ENCODE measurements around the gene SERP2. TPM values are rescaled to one million over a fixed set of nuclear protein-coding genes. Genes with fewer than 3 reads are reported as not detected.

The SERP2 gene
- total and polyA plus RNA-seq, 9 of the 15 experiments (the other 6 are each of a cell fraction or from before 2014, with no cell fraction given): 0.13 TPM; not detected in 8

- Histone ChIP-seq H3K36me3 (ENCODE audit: control insufficient read depth, insufficient read depth, low read length) (no peaks in the 10 kb centered on the region), H3K4me1 (replicated peaks in 1 of 2; ENCODE audit: control insufficient read depth in 2 of 2, insufficient read depth in 2 of 2, low read length in 2 of 2) (peaks cover 2 to 3% of the 10 kb centered on the region in 2 experiments; a peak in 3 of 5 replicates), H3K4me2 (ENCODE audit: insufficient read depth, low read length) (no peak overlapping the region), H3K9me3 (replicated peaks; ENCODE audit: control insufficient read depth, insufficient read depth, low read depth, low read length) (no peaks in the 10 kb centered on the region), H3K4me3 (no peak overlapping the region), H3K9me1 (ENCODE audit: control insufficient read depth, insufficient read depth, low read length) (no peaks in the 10 kb centered on the region), H3K27me3 (ENCODE audit: control insufficient read depth in 2 of 2, insufficient read depth in 2 of 2, low read length in 2 of 2) (no peaks in the 10 kb centered on the region), H2AFZ (ENCODE audit: low read depth, low read length) (no peak overlapping the region), H3K9ac (ENCODE audit: insufficient read depth in 1 of 2, low read depth in 2 of 2, low read length in 2 of 2) (no peak overlapping the region), H3K79me2 (ENCODE audit: control insufficient read depth, insufficient read depth, low read length) (no peaks in the 10 kb centered on the region), H3K27ac (ENCODE audit: extremely low read depth, low read depth, low read length) (no peak overlapping the region), H4K20me1 (replicated peaks; ENCODE audit: control insufficient read depth, insufficient read depth, low read length) (no peaks in the 10 kb centered on the region)
- CTCF ChIA-PET (ENCODE audit: low intra/inter-chr PET ratio): no interaction called here
- ATAC-seq (no peak), DNase-seq (ENCODE audit: extremely low read depth in 1 of 4, low spot score in 3 of 4) (no peak), FAIRE-seq (no peak)
- in situ Hi-C loops (cut with MboI): no loop called here
- intact Hi-C loops (cut with micrococcal nuclease): no loop called here
- 0% methylated on average over 3 of the region's 3 CpGs for WGBS (ENCODE audit: insufficient coverage, low coverage, missing lambda C conversion rate)
- POLR2A ChIA-PET: interaction anchor here (0.8 kb wide), 1 partner anchor 8 kb away, joined by 3 read pairs; no protein-coding TSS in a partner anchor
- no TSS peak for BruUV-seq (replicated peaks)
- TF ChIP-seq TCF7 (IDR thresholded peaks at IDR 0.05; ENCODE audit: borderline replicate concordance) (no peak), SP1 (CRISPR knock-in tag; IDR thresholded peaks at IDR 0.05) (no peak), CBFA2T3 (IDR thresholded peaks at IDR 0.05) (peak; percentile 63), DIDO1 (tag; IDR thresholded peaks at IDR 0.05; ENCODE audit: low read depth) (no peak), ZNF639 (CRISPR knock-in tag; conservative IDR thresholded peaks at IDR 0.05 in 1 of 2, IDR thresholded peaks at IDR 0.05 in 1 of 2) (no peak), MIER1 (IDR thresholded peaks at IDR 0.05; ENCODE audit: low read depth) (no peak), DDX20 (tag; IDR thresholded peaks at IDR 0.05; ENCODE audit: low read depth) (no peak), MITF (IDR thresholded peaks at IDR 0.05) (no peak), HNRNPUL1 (IDR thresholded peaks at IDR 0.05; ENCODE audit: low read length) (no peak), ZNF124 (CRISPR knock-in tag; IDR thresholded peaks at IDR 0.05) (no peak), ZBTB33 (CRISPR knock-in tag; IDR thresholded peaks at IDR 0.05) (no peak), ZNF449 (CRISPR knock-in tag; IDR thresholded peaks at IDR 0.05) (no peak), CHAMP1 (IDR thresholded peaks at IDR 0.05) (no peak), FIP1L1 (IDR thresholded peaks at IDR 0.05; ENCODE audit: low read depth, low read length, poor library complexity, severe bottlenecking) (no peak), SUPT5H (IDR thresholded peaks at IDR 0.05) (no peak)
Measured at GRCh38 chr13:44354884-44355283, 18.7 kb upstream of the SERP2 start.

Measured in K562 (cell line).